Liver (tissue), 3 donors: ENCODE data around the gene CHKA.

Source experiments
- ATF3 ChIP-seq: IDR thresholded peaks from 2 replicates; pipeline ENCODE4 v1.6.1; 2016; ENCODE audit warnings: antibody characterized with exemption
- REST ChIP-seq: IDR thresholded peaks from 2 replicates; pipeline ENCODE4 v1.6.1; 2016; ENCODE audit warnings: antibody characterized with exemption, mild to moderate bottlenecking
- YY1 ChIP-seq: IDR thresholded peaks from 2 replicates; pipeline ENCODE4 v1.6.1; 2016; ENCODE audit warnings: antibody characterized with exemption, mild to moderate bottlenecking
- TF ChIP-seq, protein P1 (sequence below): fragments of 150-350 bp; IDR thresholded peaks from 2 replicates; pipeline ENCODE4 v1.5.1; 2017; ENCODE audit warnings: improper control_type of control experiment, low read depth, low read length; ENCODE audit not compliant: missing input control
- TF ChIP-seq, protein P2 (sequence below): IDR thresholded peaks from 2 replicates; pipeline ENCODE4 v1.6.1; 2016; ENCODE audit warnings: antibody characterized with exemption
- donor health status: healthy.
- donor health status: healthy.

DNA sequence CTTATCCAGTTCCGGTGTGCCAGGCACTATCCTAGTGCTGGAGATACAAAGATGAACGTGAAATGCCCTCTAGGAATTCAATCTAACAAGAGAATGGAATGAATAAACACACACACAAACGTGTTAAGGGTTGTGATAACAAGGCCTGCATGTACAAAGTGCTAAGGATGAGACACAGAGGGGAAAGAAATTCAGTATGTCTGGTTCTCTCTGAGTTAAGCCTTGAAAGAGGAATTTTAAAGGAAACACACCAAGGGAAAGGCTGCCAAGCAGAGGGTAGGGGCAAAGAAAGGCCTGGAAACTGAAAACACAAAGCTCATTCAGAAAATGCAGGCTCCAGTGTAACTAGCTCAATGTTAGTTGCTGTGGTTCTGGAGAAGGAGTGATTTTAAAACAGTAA lies 4.2 kb downstream of the CHKA start:
- TF ChIP-seq YY1 = no peak
- TF ChIP-seq, protein P1, sequence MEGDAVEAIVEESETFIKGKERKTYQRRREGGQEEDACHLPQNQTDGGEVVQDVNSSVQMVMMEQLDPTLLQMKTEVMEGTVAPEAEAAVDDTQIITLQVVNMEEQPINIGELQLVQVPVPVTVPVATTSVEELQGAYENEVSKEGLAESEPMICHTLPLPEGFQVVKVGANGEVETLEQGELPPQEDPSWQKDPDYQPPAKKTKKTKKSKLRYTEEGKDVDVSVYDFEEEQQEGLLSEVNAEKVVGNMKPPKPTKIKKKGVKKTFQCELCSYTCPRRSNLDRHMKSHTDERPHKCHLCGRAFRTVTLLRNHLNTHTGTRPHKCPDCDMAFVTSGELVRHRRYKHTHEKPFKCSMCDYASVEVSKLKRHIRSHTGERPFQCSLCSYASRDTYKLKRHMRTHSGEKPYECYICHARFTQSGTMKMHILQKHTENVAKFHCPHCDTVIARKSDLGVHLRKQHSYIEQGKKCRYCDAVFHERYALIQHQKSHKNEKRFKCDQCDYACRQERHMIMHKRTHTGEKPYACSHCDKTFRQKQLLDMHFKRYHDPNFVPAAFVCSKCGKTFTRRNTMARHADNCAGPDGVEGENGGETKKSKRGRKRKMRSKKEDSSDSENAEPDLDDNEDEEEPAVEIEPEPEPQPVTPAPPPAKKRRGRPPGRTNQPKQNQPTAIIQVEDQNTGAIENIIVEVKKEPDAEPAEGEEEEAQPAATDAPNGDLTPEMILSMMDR = no peak
- no peak for TF ChIP-seq REST
- no peak for TF ChIP-seq ATF3
- TF ChIP-seq, protein P2, sequence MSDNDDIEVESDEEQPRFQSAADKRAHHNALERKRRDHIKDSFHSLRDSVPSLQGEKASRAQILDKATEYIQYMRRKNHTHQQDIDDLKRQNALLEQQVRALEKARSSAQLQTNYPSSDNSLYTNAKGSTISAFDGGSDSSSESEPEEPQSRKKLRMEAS = no peak
